MCF 10A (cell line): ENCODE results near the gene ZBTB22. TPM values are rescaled to one million over a fixed set of nuclear protein-coding genes. Genes with fewer than 3 reads are reported as not detected.

Experiments used
- BruUV-seq: library from RNA; stranded (reverse); fragments of 400-500 nt; replicated peaks from 2 replicates; lab custom pipeline; 2021; lab: Mats Ljungman, UMichigan
- CTCF ChIA-PET: fragments of 300-600 bp; sonication (Branson Sonifier 250); formaldehyde crosslinking; extraction: SDS; loops from one replicate; lab custom pipeline; 2021; ENCODE audit warnings: antibody characterized with exemption, inconsistent platforms; lab: Yijun Ruan, JAX
- POLR2A ChIA-PET: fragments of 300-600, 350-650 bp; sonication (Branson Sonifier 250); formaldehyde crosslinking; extraction: SDS; loops from one replicate; lab custom pipeline; 2020; ENCODE audit warnings: antibody characterized with exemption, inconsistent platforms; lab: Yijun Ruan, JAX
- DNase-seq: peaks from one replicate; pipeline ENCODE4 v3.0.0-alpha.2; 2018; ENCODE audit not compliant: unreplicated experiment
- H3K27ac Mint-ChIP-seq: one replicate; pipeline ENCODE4 v1.8.0; 2022; ENCODE audit warnings: mild to moderate bottlenecking, low read depth, mixed read lengths; ENCODE audit not compliant: unreplicated experiment
- H3K27me3 Mint-ChIP-seq: one replicate; pipeline ENCODE4 v1.8.0; 2022; ENCODE audit warnings: mixed read lengths; ENCODE audit not compliant: insufficient read depth, unreplicated experiment
- H3K36me3 Mint-ChIP-seq: one replicate; pipeline ENCODE4 v1.8.0; 2022; ENCODE audit warnings: mild to moderate bottlenecking, moderate library complexity, mixed read lengths; ENCODE audit not compliant: insufficient read depth, unreplicated experiment
- H3K4me1 Mint-ChIP-seq: one replicate; pipeline ENCODE4 v1.8.0; 2022; ENCODE audit warnings: mixed read lengths; ENCODE audit not compliant: insufficient read depth, unreplicated experiment
- H3K4me3 Mint-ChIP-seq: one replicate; pipeline ENCODE4 v1.8.0; 2022; ENCODE audit warnings: mild to moderate bottlenecking, moderate library complexity, mixed read lengths; ENCODE audit not compliant: unreplicated experiment
- H3K9me3 Mint-ChIP-seq: one replicate; pipeline ENCODE4 v1.8.0; 2022; ENCODE audit warnings: mixed read lengths; ENCODE audit not compliant: unreplicated experiment
- CTCF ChIP-seq: fragments of 200-600 bp; IDR thresholded peaks from one replicate; pipeline ENCODE4 v1.8.0; 2022; ENCODE audit warnings: antibody characterized with exemption, mild to moderate bottlenecking; ENCODE audit not compliant: unreplicated experiment
- intact Hi-C: fragments of 100-400 bp; cut with micrococcal nuclease; formaldehyde crosslinking; loops from 2 replicates; pipeline ENCODE4 v1.14.1; 2022
- total RNA-seq: library from RNA; stranded (reverse); gene quantifications from 2 replicates; pipeline ENCODE4 v1.2.3, GENCODE V29; 2022

Gene ZBTB22
- total RNA-seq, 1 experiment from 2014 or later: 12.3 TPM

GRCh38 chr6:33336495-33336894, 19.0 kb upstream of the ZBTB22 start:
- CTCF ChIA-PET: interaction anchor here (0.9 to 1.5 kb wide), 3 partner anchors 9 to 38 kb away, joined by 3 to 9 read pairs (median 4); no protein-coding TSS in a partner anchor
- H3K9me3 Mint-ChIP-seq: no peaks in the 10 kb centered on the region
- no TSS peak for BruUV-seq
- no peak overlapping the region for H3K27ac Mint-ChIP-seq
- TF ChIP-seq CTCF: no peak
- POLR2A ChIA-PET: no interaction called here
- no peaks in the 10 kb centered on the region for H3K27me3 Mint-ChIP-seq
- H3K36me3 Mint-ChIP-seq: no peaks in the 10 kb centered on the region
- no peak overlapping the region for H3K4me3 Mint-ChIP-seq
- intact Hi-C loops: no loop called here
- DNase-seq: no peak
- no peaks in the 10 kb centered on the region for H3K4me1 Mint-ChIP-seq

- DNase-seq: no peak
- no peak for TF ChIP-seq CTCF
- Mint-ChIP-seq H3K4me1 (no peaks in the 10 kb centered on the region), H3K9me3 (no peaks in the 10 kb centered on the region), H3K27me3 (no peaks in the 10 kb centered on the region), H3K27ac (no peak overlapping the region), H3K36me3 (no peaks in the 10 kb centered on the region), H3K4me3 (no peak overlapping the region)
- ChIA-PET POLR2A (no interaction called here), CTCF (interaction anchor here (0.7 to 1.5 kb wide), 3 partner anchors 9 to 39 kb away, joined by 3 to 9 read pairs (median 4); no protein-coding TSS in a partner anchor)
- no TSS peak for BruUV-seq
- intact Hi-C loops: no loop called here
These were observed 18.4 kb upstream of the ZBTB22 start for GRCh38 chr6:33335916-33336315.

- H3K27me3 Mint-ChIP-seq: no peaks in the 10 kb centered on the region
- DNase-seq: no peak
- H3K36me3 Mint-ChIP-seq: no peaks in the 10 kb centered on the region
- no peak for TF ChIP-seq CTCF
- BruUV-seq: no TSS peak
- no peak overlapping the region for H3K27ac Mint-ChIP-seq
- ChIA-PET POLR2A (interaction anchor here (0.6 kb wide), 1 partner anchor 10 kb away, joined by 4 read pairs; no protein-coding TSS in a partner anchor), CTCF (interaction anchor here (1.2 kb wide), 1 partner anchor 13 kb away, joined by 3 read pairs; no protein-coding TSS in a partner anchor)
- peaks cover 4% of the 10 kb centered on the region for H3K4me1 Mint-ChIP-seq
- H3K9me3 Mint-ChIP-seq: no peaks in the 10 kb centered on the region
- intact Hi-C loops: no loop called here
- no peak overlapping the region for H3K4me3 Mint-ChIP-seq
These were observed 16.1 kb upstream of the ZBTB22 start for GRCh38 chr6:33333666-33334065.

GRCh38 chr6:33330736-33331135, 13.2 kb upstream of the ZBTB22 start:
- H3K36me3 Mint-ChIP-seq: no peaks in the 10 kb centered on the region
- intact Hi-C loops: no loop called here
- TF ChIP-seq CTCF: no peak
- peaks cover 4% of the 10 kb centered on the region for H3K4me1 Mint-ChIP-seq
- H3K4me3 Mint-ChIP-seq: no peak overlapping the region
- DNase-seq: no peak
- H3K9me3 Mint-ChIP-seq: no peaks in the 10 kb centered on the region
- no peak overlapping the region for H3K27ac Mint-ChIP-seq
- H3K27me3 Mint-ChIP-seq: no peaks in the 10 kb centered on the region
- CTCF ChIA-PET: no interaction called here
- POLR2A ChIA-PET: no interaction called here
- BruUV-seq: no TSS peak
